HG02870 (cell line): ENCODE results near the gene LOXL3.
"Not testable (repeated sequence)": the region's sequence is repeated elsewhere in the genome, so short reads cannot be mapped to it uniquely, and the experiment has no call there.

Source experiments
- ATAC-seq: cut with Tn5 transposase; IDR thresholded peaks from one replicate; pipeline ENCODE4 v1.9.1; 2021; ENCODE audit warnings: mild to moderate bottlenecking, moderate library complexity; ENCODE audit not compliant: unreplicated experiment

Gene LOXL3

GRCh38 chr2:74575320-74575719 is 21.6 kb upstream of the LOXL3 start:
- no peak for ATAC-seq

DNA sequence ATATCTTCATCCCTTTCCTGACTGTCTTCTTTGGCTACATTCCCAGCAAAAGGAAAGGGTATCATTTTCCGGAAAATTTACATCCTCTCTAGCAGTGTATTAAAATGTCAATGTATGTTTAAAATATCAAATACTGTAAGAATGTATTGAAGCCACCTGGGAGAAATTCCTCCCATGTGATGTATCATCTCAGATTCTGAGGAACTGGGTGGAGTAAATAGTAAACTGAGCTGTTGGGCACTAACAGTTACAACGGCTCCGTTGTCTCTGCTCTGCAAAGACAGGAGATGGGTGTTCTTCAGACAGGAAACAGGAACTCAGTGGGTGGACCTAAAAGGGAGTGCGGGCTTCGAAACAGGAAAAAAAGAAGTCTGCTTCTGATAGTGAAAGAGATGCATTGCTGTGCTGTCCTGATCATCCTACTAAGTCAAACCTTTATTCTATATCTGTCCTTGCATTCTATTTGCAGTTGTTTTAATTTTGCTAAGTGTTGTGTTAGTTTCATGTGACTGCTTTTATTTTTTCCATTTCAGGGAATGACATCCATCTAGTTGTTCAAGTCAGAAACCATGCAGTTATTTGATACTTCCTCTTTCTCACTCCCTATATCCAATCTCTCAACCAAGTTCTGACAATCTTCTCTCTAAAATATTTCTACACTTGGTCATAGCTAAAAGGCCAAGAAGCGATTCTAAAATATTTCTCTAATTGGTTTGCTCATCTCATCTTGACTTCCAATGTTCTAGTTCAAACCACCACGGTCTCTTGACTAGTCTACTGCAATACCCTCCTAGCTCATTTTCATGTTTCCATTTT is 20.2 kb upstream of the LOXL3 start:
- peak; percentile 29 for ATAC-seq

DNA sequence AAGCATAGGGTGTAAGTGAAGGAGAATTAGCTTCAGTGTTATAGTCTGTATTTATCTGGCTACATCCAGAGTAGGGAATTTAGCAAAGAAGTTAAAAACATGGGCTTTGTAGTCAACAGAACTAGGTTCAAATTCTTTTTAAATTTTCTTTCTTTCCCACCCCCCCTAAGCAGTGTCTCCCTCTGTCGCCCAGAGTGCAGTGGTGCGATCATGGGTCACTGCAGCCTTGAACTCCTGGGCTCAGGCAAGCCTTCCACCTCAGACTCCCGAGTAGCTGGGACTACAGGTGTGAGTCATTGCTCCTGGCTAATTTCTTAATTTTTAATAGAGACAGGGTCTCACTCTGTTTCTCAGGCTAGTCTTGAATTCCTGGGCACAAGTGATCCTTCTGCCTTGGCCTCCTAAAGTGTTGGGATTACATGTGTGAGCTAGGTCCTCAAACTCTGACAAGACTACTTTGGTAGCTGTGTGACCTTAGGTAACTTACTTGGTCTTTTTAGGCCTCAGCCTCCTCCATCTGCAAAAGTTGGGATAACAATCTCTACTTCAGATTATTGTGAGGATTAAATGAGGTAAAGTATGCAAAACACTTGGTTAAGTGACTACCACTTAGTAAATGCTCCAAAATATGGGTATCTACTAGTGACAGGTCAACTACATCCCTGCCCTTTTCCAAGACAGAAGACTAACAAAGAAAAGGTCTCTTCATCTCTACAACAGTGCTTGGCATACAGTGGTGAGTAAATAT is 18.6 kb upstream of the LOXL3 start:
- ATAC-seq, result no peak

- peak; percentile 79 for ATAC-seq
Measured at GRCh38 chr2:74571058-74571457, 17.3 kb upstream of the LOXL3 start.

DNA sequence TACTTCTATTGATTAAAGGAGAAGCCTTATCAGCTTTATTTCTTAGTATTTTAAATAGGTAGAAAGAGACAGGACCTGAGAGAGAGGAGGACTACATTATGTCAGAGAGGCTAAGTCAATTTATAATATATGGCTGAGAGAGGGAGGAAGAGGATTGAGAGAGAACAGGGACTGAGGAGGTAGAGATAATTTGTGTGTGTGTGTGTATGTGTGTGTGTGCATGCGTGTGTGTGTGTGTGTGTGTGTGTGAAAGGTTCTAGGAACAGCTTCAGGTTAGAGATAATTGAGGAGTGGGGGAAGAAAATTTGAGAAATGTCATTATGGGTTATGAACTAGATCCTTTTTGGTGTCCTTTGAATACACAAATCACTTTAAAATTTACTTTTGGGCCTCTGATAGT is 15.9 kb upstream of the LOXL3 start:
- no peak for ATAC-seq

DNA sequence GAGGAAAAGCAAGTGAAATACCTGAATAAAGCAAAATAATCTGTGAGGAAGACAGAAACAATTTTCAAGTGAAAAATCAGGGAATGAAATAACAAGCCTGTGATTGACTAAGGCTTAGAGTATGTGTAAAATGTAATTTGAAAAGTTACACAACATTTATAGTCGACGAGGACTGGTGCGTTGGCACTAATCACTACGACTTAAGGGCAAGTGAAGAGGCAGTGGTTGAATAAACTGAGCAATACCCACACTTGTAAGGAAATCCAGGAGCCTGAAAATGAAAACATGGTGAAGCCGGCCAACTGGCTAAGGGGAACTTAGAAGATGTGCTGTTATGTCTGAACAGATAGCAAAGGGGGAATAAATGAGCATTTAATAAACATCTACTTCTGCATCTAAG is 14.1 kb upstream of the LOXL3 start:
- no peak for ATAC-seq

DNA sequence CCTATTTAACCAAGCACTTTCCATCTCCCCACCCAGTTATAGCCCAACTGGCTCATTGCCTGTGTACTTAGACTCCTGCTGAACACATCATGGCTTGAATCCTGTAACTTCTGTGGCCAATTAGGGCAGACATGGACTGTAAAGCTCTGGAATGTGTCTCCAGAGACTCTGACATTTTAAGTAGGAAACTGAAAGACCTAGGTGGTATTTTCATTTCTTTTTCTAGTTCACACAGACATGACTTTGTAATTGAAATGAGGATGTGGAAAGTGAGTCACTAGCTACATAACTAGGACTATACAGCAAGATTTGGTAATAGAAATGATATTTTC is 13.0 kb upstream of the LOXL3 start:
- no peak for ATAC-seq

DNA sequence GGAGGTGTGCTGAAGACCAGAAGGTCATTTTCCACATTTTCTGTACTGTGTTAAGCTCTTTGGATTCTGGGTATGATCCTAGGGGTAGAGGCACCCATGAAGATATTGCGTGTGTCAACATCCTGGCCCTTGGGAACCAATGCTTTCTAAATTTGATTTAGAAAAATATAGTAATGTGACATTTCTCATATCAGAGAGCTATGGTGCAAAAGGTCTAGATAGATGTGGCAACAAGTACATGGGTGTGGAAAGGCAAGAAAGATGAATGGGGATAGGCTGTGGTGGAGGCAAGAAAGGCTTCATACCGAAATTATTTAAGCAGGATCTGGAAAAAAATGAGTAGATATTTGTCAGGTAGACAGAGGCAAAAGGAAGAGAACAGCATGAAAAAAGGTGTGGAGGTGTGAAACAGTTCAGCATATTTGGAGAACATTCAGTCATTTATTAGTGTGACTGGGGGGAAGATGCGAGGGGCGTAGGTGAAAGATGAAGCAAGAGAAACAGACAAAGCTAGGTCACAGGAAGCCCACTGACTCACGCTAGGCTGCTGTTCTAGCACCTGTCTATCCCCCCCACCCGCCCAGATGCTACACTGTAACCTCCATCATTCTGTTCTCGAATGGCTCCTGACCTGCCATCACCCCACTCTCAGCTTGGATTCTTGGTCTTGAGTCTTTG is 12.5 kb upstream of the LOXL3 start:
- ATAC-seq, result no peak

DNA sequence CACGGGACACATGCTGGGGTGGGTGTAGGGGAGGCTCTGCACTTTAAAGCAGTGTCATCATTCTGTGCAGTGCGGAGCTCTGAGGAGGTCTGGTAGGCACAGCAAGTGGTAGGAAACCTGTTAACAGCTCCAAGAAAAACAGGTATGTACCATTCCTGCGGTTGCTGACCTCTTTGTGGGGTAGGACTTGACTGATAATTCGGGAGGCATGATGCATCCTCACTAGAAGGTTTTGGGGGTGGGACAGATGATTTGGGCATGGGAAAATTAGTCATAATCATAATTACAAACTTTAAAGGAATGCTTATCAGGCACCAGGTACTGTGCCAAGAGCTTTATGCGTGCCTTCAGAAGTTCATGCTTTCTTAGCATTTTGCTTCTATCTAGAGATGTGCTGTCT is 10.5 kb upstream of the LOXL3 start:
- ATAC-seq, result no peak

DNA sequence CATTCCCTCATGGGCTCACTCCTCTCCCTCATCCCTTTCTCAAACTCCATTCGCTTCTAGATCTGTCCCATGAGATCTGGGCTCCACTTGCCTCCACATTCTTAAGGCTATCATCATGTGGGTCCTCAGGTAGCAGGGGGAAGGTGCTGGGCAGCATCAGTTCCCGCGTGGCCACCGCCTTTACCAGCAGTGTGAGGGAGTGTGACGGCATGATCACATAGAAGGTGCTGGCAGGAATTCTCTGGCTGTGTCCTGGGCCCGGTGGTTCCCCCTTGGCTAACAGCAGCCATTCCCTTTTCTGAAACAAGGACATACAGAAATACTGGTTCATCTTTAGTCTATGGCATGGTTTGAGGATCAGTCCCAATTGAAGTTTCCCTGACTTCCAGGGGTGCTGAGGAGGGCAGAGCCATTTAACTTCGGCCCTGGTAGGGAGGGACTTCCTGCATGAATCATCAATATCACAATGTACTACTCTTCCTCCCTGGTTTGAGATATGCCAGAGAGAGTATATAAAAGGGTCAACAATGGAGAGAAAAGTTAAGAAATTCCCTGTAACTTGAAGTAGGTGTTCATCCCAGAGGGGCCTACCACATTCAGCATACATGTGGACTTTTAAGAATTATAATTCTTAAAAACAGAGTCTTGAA is 8.5 kb upstream of the LOXL3 start:
- ATAC-seq, result no peak

- not testable (repeated sequence) for ATAC-seq
Measured at GRCh38 chr2:74561022-74561421, 7.3 kb upstream of the LOXL3 start.

- no peak for ATAC-seq
Measured at GRCh38 chr2:74560591-74560990, 6.8 kb upstream of the LOXL3 start.

- ATAC-seq, result no peak
Measured at GRCh38 chr2:74559912-74560311, 6.2 kb upstream of the LOXL3 start.

GRCh38 chr2:74558284-74559230 is 4.8 kb upstream of the LOXL3 start:
- ATAC-seq, result no peak

DNA sequence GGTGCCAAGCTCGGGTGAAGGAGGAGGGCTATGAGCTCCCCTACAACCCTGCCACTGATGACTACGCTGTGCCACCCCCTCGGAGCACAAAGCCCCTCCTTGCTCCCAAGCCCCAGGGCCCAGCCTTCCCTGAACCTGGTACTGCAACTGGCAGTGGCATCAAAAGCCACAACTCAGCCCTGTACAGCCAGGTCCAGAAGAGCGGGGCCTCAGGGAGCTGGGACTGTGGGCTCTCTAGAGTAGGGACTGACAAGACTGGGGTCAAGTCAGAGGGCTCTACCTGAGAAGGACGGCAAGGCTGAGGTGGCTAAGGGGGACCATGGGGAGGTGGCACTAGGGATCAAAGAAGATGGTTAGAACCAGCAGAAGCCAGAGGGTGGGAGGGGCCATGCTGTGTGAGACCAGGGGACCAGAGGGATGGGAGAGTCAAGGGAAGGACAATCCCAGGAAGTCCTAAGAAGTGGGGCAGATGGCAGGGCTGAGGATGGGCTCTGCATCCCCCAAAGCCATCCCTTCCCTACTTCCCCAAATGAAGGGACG is 3.2 kb upstream of the LOXL3 start:
- no peak for ATAC-seq

- no peak for ATAC-seq
Measured at GRCh38 chr2:74556159-74556558, 2.4 kb upstream of the LOXL3 start.

DNA sequence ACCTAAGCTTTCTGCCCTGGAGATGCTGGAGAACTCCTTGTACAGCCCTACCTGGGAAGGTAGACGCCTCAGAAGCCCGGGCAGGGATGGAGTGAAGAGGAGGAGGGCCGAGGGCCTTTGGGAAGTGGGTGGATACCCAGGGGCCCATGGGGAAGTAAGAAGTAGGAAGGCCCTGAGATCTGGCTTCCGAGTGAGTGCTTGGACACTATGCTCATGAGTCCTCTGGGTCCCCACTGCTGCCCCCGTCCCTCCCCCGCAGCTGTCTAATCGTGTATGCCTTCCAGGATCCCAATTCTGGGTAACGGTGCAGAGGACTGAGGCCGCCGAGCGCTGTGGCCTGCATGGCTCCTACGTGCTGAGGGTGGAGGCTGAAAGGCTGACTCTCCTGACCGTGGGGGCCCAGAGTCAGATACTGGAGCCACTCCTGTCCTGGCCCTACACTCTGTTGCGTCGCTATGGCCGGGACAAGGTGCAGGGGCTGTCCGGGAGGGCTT is 1.9 kb upstream of the LOXL3 start:
- no peak for ATAC-seq

DNA sequence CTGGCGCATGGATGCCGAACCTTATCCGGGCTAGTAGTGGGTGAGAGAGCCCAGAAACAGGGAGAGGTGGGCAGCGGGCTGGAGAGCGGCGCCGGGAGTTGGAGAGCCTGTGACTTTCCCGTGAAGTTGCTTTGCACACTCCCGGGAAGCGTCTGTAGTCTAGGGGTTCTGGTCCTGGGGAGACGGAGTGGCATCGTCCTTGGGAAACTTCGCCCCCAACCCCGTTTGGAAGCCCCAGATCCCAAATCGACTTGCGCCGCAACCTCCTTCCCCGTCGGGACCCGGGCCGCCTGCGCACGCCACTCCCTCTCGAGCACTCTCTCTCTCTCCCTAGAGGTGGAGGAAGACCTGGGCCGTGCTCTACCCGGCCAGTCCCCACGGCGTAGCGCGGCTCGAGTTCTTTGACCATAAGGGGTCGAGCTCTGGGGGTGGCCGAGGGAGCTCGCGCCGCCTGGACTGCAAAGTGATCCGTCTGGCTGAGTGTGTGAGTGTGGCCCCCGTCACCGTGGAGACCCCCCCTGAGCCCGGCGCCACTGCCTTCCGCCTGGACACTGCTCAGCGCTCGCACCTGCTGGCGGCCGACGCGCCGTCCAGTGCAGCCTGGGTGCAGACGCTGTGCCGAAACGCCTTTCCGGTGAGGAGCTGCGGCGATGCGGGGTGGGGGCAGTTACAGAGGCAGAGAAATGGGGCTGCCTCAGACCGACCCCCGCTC is 1.2 kb upstream of the LOXL3 start:
- ATAC-seq, result no peak
